Thyroid gland (tissue), 4 donors: ENCODE data around the gene CKAP4. TPM values are rescaled to one million over a fixed set of nuclear protein-coding genes. Genes with fewer than 3 reads are reported as not detected.

Experiments
- DNase-seq, 2 donors: peaks; one replicate each; pipeline ENCODE4 v3.0.0-alpha.2; 2019
- H3K27ac ChIP-seq, 3 donors: fragments of 200-600 bp; sonication (generic); 1 replicate in 2 of 3; 2 replicates in 1 of 3; pipeline ENCODE4 v1.5.1; 2016 to 2019; ENCODE audit warnings: mild to moderate bottlenecking in 1 of 3, moderate library complexity in 1 of 3
- H3K27me3 ChIP-seq: fragments of 200-600 bp; sonication (generic); one replicate; pipeline ENCODE4 v1.5.1; 2019
- H3K36me3 ChIP-seq, 2 donors: fragments of 200-600 bp; sonication (generic); one replicate each; pipeline ENCODE4 v1.5.1; 2016 to 2019
- H3K4me1 ChIP-seq, 2 donors: fragments of 200-600 bp; sonication (generic); one replicate each; pipeline ENCODE4 v1.5.1; 2017 to 2019
- H3K4me3 ChIP-seq, 3 donors: fragments of 200-600 bp; sonication (generic); replicated peaks in 1 of 3; 1 replicate in 2 of 3; 2 replicates in 1 of 3; pipeline ENCODE4 v1.5.1; 2016; ENCODE audit warnings: mild to moderate bottlenecking in 1 of 3
- H3K9me3 ChIP-seq: fragments of 200-600 bp; sonication (generic); one replicate; pipeline ENCODE4 v1.5.1; 2017
- POLR2A ChIP-seq, 2 donors: fragments of 450-650 bp; IDR thresholded peaks; one replicate each; pipeline ENCODE4 v1.6.1; 2017; ENCODE audit warnings: antibody characterized with exemption in 2 of 2, mild to moderate bottlenecking in 2 of 2, moderate library complexity in 1 of 2
- WGBS, 2 donors: methylation state at CpG; one replicate each; pipeline ENCODE4 v1.1.5; 2017; 5-methylcytosine and 5-hydroxymethylcytosine counted together
- intact Hi-C: fragments of 100-400 bp; cut with DNase I; formaldehyde crosslinking; loops from one replicate; pipeline ENCODE4 v1.15.1; 2023
- total RNA-seq, 4 donors: library from RNA; depleted of rRNA; stranded (reverse); fragments of >200 nt; gene quantifications; one replicate each; pipeline ENCODE4 v1.2.3, GENCODE V29; 2016
- TF ChIP-seq, protein P1 (sequence below), 6 experiments: fragments of 200-600 bp in 3 of 6; fragments of 450-650 bp in 3 of 6; sonication (generic) in 3 of 6; IDR thresholded peaks; one replicate each; pipeline ENCODE4 v1.5.1; 2016 to 2019; ENCODE audit warnings: antibody characterized with exemption in 6 of 6, mild to moderate bottlenecking in 2 of 6, inconsistent platforms in 1 of 6, moderate library complexity in 1 of 6

CKAP4 gene
- total RNA-seq, 4 donors from 2014 or later, result 40.7 to 55.5 (median 48.9) TPM

DNA sequence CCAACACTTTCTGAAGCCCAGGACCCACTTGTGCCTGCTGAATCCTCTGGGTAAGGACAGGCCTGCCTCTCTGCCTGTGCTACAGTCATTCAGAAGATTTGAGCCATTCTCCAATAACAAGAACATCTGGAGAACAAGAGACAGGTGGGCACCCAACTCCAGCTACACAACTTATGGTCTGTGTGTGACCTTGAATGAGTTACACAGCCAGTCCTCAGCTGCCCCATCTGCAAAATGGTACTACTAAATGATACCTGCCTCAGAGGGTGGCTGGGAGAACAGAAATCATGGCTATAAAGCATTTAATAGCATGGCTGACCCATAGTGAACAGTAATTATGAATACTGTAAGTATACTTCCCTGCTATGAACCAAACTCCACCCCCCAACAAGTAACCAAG is 4.2 kb downstream of the CKAP4 start:
- no peak for DNase-seq
- Histone ChIP-seq H3K27me3 (no peaks in the 10 kb centered on the region), H3K9me3 (no peaks in the 10 kb centered on the region), H3K27ac (no peak overlapping the region), H3K4me1 (peaks cover 14 to 26% of the 10 kb centered on the region in 2 donors), H3K36me3 (peaks cover 15 to 17% of the 10 kb centered on the region in 2 donors), H3K4me3 (no peak overlapping the region)
- TF ChIP-seq, protein P1, sequence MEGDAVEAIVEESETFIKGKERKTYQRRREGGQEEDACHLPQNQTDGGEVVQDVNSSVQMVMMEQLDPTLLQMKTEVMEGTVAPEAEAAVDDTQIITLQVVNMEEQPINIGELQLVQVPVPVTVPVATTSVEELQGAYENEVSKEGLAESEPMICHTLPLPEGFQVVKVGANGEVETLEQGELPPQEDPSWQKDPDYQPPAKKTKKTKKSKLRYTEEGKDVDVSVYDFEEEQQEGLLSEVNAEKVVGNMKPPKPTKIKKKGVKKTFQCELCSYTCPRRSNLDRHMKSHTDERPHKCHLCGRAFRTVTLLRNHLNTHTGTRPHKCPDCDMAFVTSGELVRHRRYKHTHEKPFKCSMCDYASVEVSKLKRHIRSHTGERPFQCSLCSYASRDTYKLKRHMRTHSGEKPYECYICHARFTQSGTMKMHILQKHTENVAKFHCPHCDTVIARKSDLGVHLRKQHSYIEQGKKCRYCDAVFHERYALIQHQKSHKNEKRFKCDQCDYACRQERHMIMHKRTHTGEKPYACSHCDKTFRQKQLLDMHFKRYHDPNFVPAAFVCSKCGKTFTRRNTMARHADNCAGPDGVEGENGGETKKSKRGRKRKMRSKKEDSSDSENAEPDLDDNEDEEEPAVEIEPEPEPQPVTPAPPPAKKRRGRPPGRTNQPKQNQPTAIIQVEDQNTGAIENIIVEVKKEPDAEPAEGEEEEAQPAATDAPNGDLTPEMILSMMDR (IDR thresholded peaks at IDR 0.05), result no peak
- TF ChIP-seq POLR2A (IDR thresholded peaks at IDR 0.05), result no peak
- intact Hi-C loops, result loop anchor here (10.0 kb wide), 1 partner anchor 111 kb away; the partner anchor contains the start of gene POLR3B

DNA sequence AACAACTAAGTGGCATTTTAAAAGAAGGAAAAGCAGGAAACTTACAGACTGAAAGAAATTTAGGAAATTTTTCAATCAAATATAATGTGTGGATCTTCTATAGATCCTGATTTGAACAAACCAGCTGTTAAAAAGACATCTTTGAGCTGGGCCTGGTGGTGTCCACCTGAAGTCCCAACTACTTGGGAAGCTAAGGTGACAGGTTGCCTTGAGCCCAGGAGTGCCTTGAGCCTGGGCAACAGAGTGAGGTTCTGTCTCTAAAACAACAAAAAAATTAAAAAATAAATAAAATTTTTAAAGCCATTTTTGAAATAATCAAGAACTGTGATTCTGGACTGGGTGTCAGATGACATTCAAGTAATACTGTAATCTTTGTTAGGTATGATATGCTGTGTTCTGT is 7.0 kb downstream of the CKAP4 start:
- intact Hi-C loops, result loop anchor here (10.0 kb wide), 1 partner anchor 114 kb away; the partner anchor contains the start of gene POLR3B
- H3K9me3 ChIP-seq, result no peaks in the 10 kb centered on the region
- H3K4me3 ChIP-seq, result no peak overlapping the region
- no peak for DNase-seq
- no peak overlapping the region for H3K27ac ChIP-seq
- no peaks in the 10 kb centered on the region for H3K27me3 ChIP-seq
- TF ChIP-seq, protein P1 (IDR thresholded peaks at IDR 0.05), result no peak
- TF ChIP-seq POLR2A (IDR thresholded peaks at IDR 0.05), result no peak
- peaks cover 3 to 17% of the 10 kb centered on the region in 2 donors for H3K4me1 ChIP-seq
- peaks cover 15 to 18% of the 10 kb centered on the region in 2 donors for H3K36me3 ChIP-seq

DNA sequence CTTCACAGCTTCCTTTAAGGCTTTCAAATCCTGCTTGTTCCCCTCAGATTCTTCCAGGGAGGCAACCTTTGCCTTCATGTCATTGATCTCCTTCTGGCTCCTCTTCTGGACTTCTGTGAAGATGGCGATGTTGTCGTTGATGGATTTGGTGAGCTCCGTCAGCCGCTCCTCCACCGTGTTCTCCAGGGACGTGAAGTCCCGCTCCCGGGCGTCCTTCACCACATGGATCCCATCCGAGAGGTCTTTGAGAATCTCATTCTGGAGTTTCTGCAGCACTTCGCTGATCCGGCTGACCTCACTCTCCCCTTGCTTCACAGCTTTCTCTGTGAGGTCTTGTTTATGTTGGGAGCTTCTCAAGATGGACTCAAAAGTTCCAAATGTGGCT is 7.9 kb downstream of the CKAP4 start:
- Histone ChIP-seq H3K27me3 (no peaks in the 10 kb centered on the region), H3K36me3 (peaks cover 15 to 18% of the 10 kb centered on the region in 2 donors), H3K27ac (no peak overlapping the region), H3K4me3 (no peak overlapping the region), H3K4me1 (peaks cover 0 to 9% of the 10 kb centered on the region in 2 donors), H3K9me3 (no peaks in the 10 kb centered on the region)
- DNase-seq, result no peak
- intact Hi-C loops, result loop anchor here (10.0 kb wide), 1 partner anchor 115 kb away; the partner anchor contains the start of gene POLR3B
- WGBS, 2 donors, result 86 to 94% methylated on average over 12 of the region's 12 CpGs
- no peak for TF ChIP-seq POLR2A (IDR thresholded peaks at IDR 0.05)
- TF ChIP-seq, protein P1 (IDR thresholded peaks at IDR 0.05), result no peak

GRCh38 chr12:106239241-106239950 is 8.4 kb downstream of the CKAP4 start:
- Histone ChIP-seq H3K4me1 (peaks cover 0 to 7% of the 10 kb centered on the region in 2 donors), H3K36me3 (peaks cover 15 to 18% of the 10 kb centered on the region in 2 donors), H3K9me3 (no peaks in the 10 kb centered on the region), H3K27me3 (no peaks in the 10 kb centered on the region), H3K4me3 (no peak overlapping the region), H3K27ac (no peak overlapping the region)
- intact Hi-C loops, result no loop called here
- no peak for DNase-seq
- TF ChIP-seq, protein P1 (IDR thresholded peaks at IDR 0.05), result no peak
- no peak for TF ChIP-seq POLR2A (IDR thresholded peaks at IDR 0.05)
- 91 to 95% methylated on average over 23 to 28 of the region's 37 CpGs for WGBS, 2 donors

- no peak overlapping the region for H3K4me3 ChIP-seq
Observed at GRCh38 chr12:106238146-106238545, 9.7 kb downstream of the CKAP4 start.

More at GRCh38 chr12:106238146-106238545, 9.7 kb downstream of the CKAP4 start:
- no peaks in the 10 kb centered on the region for H3K27me3 ChIP-seq
- 85 to 86% methylated on average over 11 of the region's 11 CpGs for WGBS, 2 donors
- H3K4me1 ChIP-seq, result no peaks in the 10 kb centered on the region
- intact Hi-C loops, result no loop called here
- DNase-seq, result no peak
- no peaks in the 10 kb centered on the region for H3K9me3 ChIP-seq
- TF ChIP-seq, protein P1 (IDR thresholded peaks at IDR 0.05), result no peak
- TF ChIP-seq POLR2A (IDR thresholded peaks at IDR 0.05), result no peak
- H3K27ac ChIP-seq, result no peak overlapping the region
- peaks cover 15 to 18% of the 10 kb centered on the region in 2 donors for H3K36me3 ChIP-seq
